ENCODE measurements around the gene SETX. TPM values are rescaled to one million over a fixed set of nuclear protein-coding genes. Genes with fewer than 3 reads are reported as not detected.
A peak's percentile ranks its signal among the peaks of the same experiment; 100 is the strongest.

Gene SETX
- total RNA-seq, 1 donor from 2014 or later: 123 TPM

DNA sequence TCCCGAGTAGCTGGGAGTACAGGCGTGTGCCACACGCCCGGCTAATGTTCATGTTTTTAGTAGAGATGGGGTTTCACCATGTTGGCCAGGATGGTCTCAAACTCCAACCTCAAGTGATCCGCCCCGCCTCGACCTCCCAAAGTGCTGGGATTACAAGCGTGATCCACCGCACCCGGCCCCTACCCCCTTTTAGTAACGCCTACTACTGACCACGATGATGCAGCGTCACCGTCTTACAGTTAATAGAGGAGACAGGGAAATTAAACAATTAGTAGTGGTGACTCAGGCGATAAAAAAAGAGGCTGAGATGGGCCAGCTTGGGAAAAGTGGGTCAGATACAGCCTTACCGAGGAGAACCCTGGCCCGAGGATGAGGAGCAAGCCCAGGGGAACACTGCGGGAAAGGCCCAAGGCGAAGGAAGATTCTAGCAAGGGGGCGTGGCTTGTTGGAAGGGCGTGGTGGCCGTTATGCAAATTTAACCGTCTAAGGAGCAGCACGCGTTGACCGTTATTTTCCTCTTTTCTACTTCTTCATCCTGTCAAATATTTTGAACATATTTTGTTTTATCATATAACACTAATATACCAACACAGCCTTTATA is 1.6 kb upstream of the SETX start:
- no peak for DNase-seq

DNA sequence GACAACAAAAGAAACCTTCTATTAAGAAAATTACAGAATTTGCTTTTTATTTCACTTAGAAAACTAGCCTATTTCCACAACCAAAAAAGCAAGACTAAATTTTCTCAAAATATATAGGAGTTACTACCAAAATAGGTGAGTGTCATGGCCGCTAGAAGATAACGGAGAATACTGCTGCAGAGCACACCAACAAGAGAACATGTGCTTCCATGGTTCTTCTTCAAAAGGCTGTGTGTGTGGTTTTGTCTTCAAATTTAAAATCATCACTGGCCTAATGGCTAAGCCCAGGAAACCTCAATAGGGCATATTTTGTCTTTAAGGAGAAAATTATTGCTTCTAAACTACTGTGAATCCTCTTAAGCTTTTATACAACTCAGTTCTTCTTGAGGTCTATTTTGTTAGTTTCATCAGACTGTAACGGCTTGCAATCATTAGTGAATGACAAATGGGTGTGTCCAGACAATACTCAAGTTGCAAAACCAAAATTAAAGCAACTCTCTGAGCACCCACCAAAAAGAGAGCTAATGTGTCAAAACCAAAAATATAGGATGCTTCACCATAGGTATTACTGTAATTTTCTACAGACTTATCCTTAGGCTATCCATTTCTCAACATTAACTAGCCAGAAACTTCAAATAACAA is 3.3 kb downstream of the SETX start:
- DNase-seq: no peak

- DNase-seq: peak; percentile 38
Measured at GRCh38 chr9:132350861-132351315, 3.9 kb downstream of the SETX start.

- no peak for DNase-seq
Measured at GRCh38 chr9:132348676-132349075, 6.1 kb downstream of the SETX start.

- no peak for DNase-seq
Measured at GRCh38 chr9:132346177-132346576, 8.6 kb downstream of the SETX start.

GRCh38 chr9:132341177-132341840 is 13.5 kb downstream of the SETX start:
- DNase-seq: no peak

GRCh38 chr9:132334364-132334763 is 20.4 kb downstream of the SETX start:
- no peak for DNase-seq

GRCh38 chr9:132333556-132333955 is 21.2 kb downstream of the SETX start:
- no peak for DNase-seq

GRCh38 chr9:132328580-132328979 is 26.2 kb downstream of the SETX start:
- DNase-seq: no peak

DNA sequence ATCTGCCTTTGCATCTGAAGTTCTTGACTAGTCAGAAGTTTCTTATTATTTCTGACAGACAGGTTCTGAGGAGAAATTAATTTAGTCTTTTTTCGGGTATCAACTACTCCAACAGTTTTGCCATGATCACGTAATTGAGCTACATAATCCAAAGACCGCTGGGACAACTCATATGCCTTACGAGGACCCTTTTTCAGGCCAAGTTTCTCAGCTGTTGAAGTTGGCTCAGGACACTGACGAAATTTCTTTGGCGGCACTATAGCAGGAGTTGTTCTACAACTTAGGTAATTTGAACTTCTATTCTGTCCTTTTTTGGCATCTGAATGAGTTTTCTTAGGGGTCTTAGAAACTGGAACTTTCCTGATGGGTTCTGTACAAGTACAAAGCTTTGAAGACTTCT is 27.2 kb downstream of the SETX start:
- no peak for DNase-seq

DNA sequence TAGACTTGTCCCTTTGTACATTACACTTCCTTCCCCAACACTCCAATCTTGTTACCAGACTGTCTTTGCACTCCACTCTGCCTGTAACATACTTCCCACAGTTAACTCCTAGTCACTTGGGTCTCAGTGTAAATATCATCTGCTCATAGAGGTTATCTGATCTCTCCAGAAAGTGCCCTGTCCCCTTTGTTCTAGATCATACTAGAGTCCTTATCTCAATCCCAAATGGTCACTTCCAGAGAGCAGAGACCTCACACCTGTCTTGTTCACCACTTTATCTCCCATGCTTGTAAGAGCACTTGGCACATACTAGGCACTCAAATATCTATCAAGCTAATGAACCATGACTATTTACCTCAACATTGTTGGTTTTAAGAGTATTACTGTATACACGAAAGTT is 30.4 kb downstream of the SETX start:
- DNase-seq: no peak

- DNase-seq: peak; percentile 84
Measured at GRCh38 chr9:132319421-132320110, 35.2 kb downstream of the SETX start.

DNA sequence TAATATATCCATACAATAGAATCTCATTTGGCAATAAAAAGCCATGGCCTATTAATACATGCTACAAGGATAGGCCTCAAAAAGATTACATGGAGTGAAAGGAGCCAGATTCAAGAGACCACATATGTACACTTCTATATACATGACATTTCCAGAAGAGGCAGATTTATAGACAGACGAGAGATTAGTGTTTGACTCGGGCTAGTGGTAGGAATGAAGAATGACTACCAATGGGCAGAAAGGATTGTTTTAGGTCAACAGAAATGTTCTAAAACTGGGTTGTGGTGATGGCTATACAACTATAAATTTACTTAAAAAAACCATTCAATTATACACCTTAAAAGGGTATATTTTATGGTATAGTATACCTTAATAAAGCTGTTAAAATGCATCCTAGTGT is 41.9 kb downstream of the SETX start:
- DNase-seq: no peak

DNA sequence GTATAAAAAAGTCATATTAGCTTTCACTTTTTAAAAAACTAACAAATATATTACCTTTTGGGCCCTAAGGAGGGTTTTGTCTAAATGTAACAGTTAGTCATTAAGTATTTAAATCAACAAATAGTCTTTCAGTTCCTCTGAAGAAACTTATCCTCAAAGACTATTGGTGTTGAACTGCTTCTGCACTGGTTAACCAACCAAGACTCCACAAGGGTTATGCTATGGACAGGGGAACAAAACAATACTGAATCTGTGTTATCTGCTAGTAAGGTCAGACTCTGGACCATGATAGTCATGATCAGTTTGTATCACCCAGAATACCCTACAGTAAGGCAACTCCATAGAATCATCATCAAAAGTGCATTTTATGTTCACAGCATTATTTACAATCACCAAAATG is 42.4 kb downstream of the SETX start:
- DNase-seq: no peak

DNA sequence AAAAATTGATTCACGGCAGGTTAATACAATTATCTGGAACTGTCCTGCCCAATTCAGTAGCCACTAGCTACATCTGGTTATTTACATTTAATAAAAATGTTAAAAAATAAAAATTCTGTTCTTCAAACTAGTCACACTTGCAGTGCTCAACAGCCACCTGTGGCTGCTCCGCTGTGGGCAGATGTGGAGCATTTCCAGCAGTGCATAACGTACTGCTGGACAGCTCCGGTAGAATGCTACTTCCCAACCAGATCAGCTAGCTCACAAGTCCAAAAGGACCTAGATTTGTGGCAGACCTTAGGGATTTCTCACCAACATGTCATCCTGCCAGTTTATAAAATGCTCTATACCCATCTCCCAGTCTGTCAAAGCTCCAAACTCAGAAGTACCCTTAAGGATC is 42.8 kb downstream of the SETX start:
- no peak for DNase-seq

DNA sequence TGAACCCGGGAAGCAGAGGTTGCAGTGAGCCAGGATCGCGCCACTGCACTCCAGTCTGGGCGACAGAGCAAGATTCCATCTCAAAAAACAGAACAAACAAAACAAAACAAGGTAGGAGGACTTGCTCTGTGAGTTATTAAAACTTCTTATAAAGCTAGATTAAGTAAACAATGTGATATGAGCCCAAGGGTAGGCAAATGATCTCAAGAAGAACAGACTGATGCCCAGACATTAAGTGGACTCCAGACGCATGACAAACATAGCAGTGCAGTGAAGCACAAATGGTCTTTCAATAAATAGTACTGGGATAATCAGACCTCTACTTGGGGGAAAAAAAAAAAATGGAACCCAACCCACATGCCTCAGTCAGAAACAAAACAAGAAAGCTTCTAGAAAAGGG is 45.7 kb downstream of the SETX start:
- no peak for DNase-seq

DNA sequence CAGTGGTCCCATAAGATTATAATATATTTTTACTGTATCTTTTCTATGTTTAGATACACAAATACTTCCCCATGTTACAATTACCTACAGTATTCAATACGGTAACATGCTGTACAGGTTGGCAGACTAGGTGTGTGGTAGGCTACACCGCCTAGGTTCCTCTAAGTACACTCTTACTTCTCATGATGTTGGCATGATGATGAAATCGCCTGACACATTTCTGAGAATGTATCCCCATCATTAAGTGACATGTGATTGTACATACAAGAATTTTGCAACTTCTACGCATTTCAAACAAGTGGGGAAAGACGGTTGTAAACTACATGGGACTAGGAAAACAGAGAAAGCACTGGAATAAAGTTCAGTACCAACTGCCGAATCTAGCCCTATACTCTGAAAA is 53.3 kb downstream of the SETX start:
- no peak for DNase-seq

DNA sequence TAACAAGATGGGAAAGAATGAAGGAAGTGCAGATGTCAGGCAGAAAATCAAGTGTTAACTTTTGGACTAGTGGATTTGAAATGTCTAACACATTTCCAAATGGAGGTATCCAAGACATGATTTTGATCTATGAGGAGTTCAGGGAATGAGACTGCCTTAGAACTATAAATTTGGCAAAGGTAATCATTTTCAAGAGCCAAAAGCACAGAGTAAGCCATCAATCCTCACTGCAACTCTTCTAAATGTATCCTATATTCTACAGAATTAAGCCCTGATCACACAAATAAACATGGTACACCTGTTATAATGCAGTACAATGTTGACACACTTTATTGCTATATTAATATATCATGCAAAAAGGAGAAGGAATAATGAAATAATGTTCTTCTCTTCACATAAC is 55.6 kb downstream of the SETX start:
- DNase-seq: no peak

DNA sequence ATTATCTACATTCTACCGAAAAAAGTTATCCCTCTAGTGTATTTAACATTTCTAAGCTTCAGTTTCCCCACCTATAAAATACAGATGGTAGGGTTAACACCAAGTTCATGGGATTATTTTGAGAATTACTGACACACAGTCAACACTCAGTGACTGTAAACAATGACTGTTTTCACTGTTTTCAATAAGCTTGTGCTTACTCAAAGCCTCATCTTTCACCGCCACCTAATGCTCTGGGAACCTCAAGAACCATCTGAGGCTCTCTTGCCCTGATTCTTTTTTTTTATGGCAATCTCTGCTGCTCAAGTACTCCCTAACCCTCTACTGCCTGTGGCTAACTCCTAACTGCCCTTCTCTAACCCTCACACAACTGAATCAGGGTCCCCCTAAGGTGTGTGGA is 59.6 kb downstream of the SETX start:
- no peak for DNase-seq

- DNase-seq: no peak
Measured at GRCh38 chr9:132293145-132293721, 61.6 kb downstream of the SETX start.

DNA sequence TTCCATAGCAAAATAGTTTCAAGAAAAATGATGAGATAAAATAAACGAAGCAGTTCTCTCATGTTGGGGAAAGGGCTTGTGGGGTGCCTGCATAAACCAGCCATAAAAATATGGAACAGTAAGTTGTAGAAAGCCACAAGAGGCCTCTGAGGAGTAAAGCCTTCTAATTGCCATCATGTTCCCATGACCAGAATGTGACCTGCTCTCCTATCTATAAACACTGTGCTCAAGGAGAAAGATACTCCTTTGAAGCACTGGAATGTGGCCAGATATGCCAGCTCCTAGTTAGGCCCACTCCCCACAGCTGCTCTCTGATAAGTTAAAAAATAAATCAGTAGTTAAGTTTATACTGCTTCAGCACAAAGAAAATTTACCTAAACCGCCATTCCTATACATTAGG is 65.8 kb downstream of the SETX start:
- no peak for DNase-seq

- DNase-seq: no peak
Measured at GRCh38 chr9:132288361-132288760, 66.4 kb downstream of the SETX start.

GRCh38 chr9:132287256-132287760 is 67.5 kb downstream of the SETX start:
- no peak for DNase-seq

All from dermis blood vessel endothelial cell (primary cell).